A673 (cell line): ENCODE data around the gene SLC38A1. TPM values are rescaled to one million over a fixed set of nuclear protein-coding genes. Genes with fewer than 3 reads are reported as not detected.
"Not testable (repeated sequence)": the region's sequence is repeated elsewhere in the genome, so short reads cannot be mapped to it uniquely, and the experiment has no call there.

Source experiments
- BruUV-seq: library from RNA; stranded (reverse); fragments of 400-500 nt; replicated peaks from 2 replicates; lab custom pipeline; 2021; lab: Mats Ljungman, UMichigan
- CTCF ChIA-PET: fragments of 300-600 bp; sonication (Branson Sonifier 250); formaldehyde crosslinking; loops from one replicate; lab custom pipeline; 2022; ENCODE audit warnings: antibody characterized with exemption; lab: Charles Lee
- POLR2A ChIA-PET: fragments of 300-600 bp; sonication (Branson Sonifier 250); formaldehyde crosslinking; loops from one replicate; lab custom pipeline; 2022; ENCODE audit warnings: antibody characterized with exemption; ENCODE audit not compliant: low non-redundant PET; lab: Charles Lee
- DNase-seq: peaks from one replicate; pipeline ENCODE4 v3.0.0-alpha.2; 2015; ENCODE audit warnings: low spot score
- H3K27ac ChIP-seq: fragments of 200-600 bp; sonication (generic); 2 replicates; pipeline ENCODE4 v1.5.1; 2016; ENCODE audit warnings: mixed run types, low read depth, mild to moderate bottlenecking, mixed read lengths, antibody characterized with exemption, low read length; ENCODE audit not compliant: poor library complexity, severe bottlenecking
- H3K27me3 ChIP-seq: fragments of 200-600 bp; sonication (generic); replicated peaks from 2 replicates; pipeline ENCODE4 v1.6.1; 2017; ENCODE audit warnings: mixed run types, low read depth, mild to moderate bottlenecking, mixed read lengths, antibody characterized with exemption, low read length; ENCODE audit not compliant: insufficient read depth, poor library complexity
- H3K36me3 ChIP-seq: fragments of 200-600 bp; sonication (generic); 2 replicates; pipeline ENCODE4 v1.6.1; 2016; ENCODE audit warnings: mixed run types, mild to moderate bottlenecking, mixed read lengths, antibody characterized with exemption, low read length; ENCODE audit not compliant: insufficient read depth, poor library complexity, severe bottlenecking
- H3K4me1 ChIP-seq: fragments of 200-600 bp; sonication (generic); 2 replicates; pipeline ENCODE4 v1.6.1; 2017; ENCODE audit warnings: mixed run types, mild to moderate bottlenecking, mixed read lengths, antibody characterized with exemption, low read length; ENCODE audit not compliant: insufficient read depth, poor library complexity, severe bottlenecking
- H3K4me3 ChIP-seq: fragments of 200-600 bp; sonication (generic); 2 replicates; pipeline ENCODE4 v1.5.1; 2016; ENCODE audit warnings: low read depth, mixed run types, mild to moderate bottlenecking, mixed read lengths, low read length; ENCODE audit not compliant: poor library complexity, severe bottlenecking
- H3K9me3 ChIP-seq: fragments of 200-600 bp; sonication (generic); 2 replicates; pipeline ENCODE4 v1.6.1; 2016; ENCODE audit warnings: mixed run types, low read depth, mild to moderate bottlenecking, mixed read lengths, antibody characterized with exemption, low read length; ENCODE audit not compliant: poor library complexity, severe bottlenecking
- CTCF ChIP-seq: fragments of 300-800, 200-600 bp; sonication (generic); conservative IDR thresholded peaks from 2 replicates; pipeline ENCODE4 v1.5.1; 2017; ENCODE audit warnings: low read depth, mild to moderate bottlenecking, antibody characterized with exemption, low read length, moderate library complexity, mixed read lengths
- EZH2 ChIP-seq: fragments of 200-600 bp; sonication (generic); IDR thresholded peaks from 2 replicates; pipeline ENCODE4 v1.6.1; 2017; ENCODE audit warnings: borderline replicate concordance, low read depth, mild to moderate bottlenecking, mixed read lengths, antibody characterized with exemption, low read length; ENCODE audit not compliant: poor library complexity, severe bottlenecking
- intact Hi-C: fragments of 100-400 bp; cut with micrococcal nuclease; formaldehyde crosslinking; loops from one replicate; pipeline ENCODE4 v1.10.0; 2022; ENCODE audit not compliant: unreplicated experiment
- total RNA-seq: library from RNA; stranded (reverse); gene quantifications from 2 replicates; pipeline ENCODE4 v1.2.3, GENCODE V29; 2021

Gene SLC38A1
- total RNA-seq, 1 experiment from 2014 or later, result 78.9 TPM

- no TSS peak for BruUV-seq
- Histone ChIP-seq H3K4me1 (peaks cover 14% of the 10 kb centered on the region), H3K27me3 (no peaks in the 10 kb centered on the region), H3K27ac (no peak overlapping the region), H3K4me3 (no peak overlapping the region), H3K9me3 (no peaks in the 10 kb centered on the region), H3K36me3 (peaks cover 9% of the 10 kb centered on the region)
- no peak for DNase-seq
- ChIA-PET POLR2A (no interaction called here), CTCF (no interaction called here)
- intact Hi-C loops, result no loop called here
- no peak for TF ChIP-seq CTCF
- TF ChIP-seq EZH2, result no peak
Measured at GRCh38 chr12:46256942-46257341, 11.9 kb downstream of the SLC38A1 start.

DNA sequence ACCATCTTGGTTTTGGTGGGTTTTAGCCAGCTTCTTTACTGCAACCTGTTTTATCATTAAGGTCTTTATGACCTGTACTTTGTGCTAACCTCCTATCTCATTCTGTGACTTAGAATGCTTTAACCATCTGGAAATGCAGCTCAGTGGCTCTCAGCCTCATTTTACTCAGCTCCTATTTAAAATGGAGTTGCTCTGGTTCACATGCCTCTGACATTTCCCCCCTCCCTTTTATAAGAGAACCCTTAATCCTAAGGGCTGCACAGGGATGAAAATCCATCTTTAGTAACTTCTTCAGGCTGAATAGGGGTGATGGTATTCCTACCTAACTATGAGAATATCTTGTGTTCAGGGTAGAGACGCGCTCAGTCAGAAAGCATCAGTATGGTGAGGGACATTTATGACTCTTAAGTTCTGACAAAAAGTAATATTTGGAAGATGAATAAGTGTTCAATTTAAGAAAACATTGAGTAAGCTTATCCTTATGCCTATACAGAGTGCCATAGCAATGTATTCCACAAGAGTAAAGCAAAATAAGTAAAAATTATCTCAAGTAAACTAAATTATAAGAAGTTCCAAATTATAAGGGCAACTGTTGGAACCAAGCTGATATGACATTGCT lies 15.2 kb downstream of the SLC38A1 start:
- intact Hi-C loops, result no loop called here
- Histone ChIP-seq H3K36me3 (peaks cover 9% of the 10 kb centered on the region), H3K27me3 (no peaks in the 10 kb centered on the region), H3K4me3 (no peak overlapping the region), H3K27ac (no peak overlapping the region), H3K4me1 (no peaks in the 10 kb centered on the region), H3K9me3 (no peaks in the 10 kb centered on the region)
- BruUV-seq, result no TSS peak
- CTCF ChIA-PET, result no interaction called here
- POLR2A ChIA-PET, result no interaction called here
- DNase-seq, result no peak
- TF ChIP-seq CTCF (no peak), EZH2 (no peak)

DNA sequence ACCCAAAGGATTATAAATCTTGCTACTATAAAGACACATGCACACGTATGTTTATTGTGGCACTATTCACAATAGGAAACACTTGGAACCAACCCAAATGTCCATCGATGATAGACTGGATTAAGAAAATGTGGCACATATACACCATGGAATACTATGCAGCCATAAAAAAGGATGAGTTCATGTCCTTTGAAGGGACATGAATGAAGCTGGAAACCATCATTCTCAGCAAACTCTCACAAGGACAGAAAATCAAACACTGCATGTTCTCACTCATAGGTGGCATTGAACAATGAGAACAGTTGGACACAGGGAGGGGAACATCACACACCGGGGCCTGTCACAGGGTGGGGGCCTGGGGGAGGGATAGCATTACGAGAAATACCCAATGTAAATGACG lies 16.8 kb downstream of the SLC38A1 start:
- H3K27me3 ChIP-seq, POLR2A ChIA-PET, H3K36me3 ChIP-seq, CTCF ChIA-PET, H3K9me3 ChIP-seq, H3K4me1 ChIP-seq, intact Hi-C loops, H3K27ac ChIP-seq, H3K4me3 ChIP-seq, BruUV-seq, DNase-seq: not testable (repeated sequence)

DNA sequence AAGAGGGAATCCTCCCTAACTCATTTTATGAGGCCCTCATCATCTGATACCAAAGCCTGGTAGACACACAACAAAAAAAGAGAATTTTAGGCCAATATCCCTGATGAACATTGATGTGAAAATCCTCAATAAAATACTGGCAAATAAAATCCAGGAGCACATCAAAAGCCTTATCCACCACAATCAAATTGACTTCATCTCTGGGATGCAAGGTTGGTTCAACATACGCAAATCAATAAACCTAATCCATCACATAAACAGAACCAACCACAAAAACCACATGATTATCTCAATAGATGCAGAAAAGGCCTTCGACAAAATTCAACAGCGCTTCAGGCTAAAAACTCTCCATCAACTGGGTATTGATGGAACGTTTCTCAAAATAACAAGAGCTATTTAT lies 18.9 kb downstream of the SLC38A1 start:
- POLR2A ChIA-PET, CTCF ChIA-PET, H3K9me3 ChIP-seq, H3K27me3 ChIP-seq, H3K4me1 ChIP-seq, H3K36me3 ChIP-seq, BruUV-seq, H3K27ac ChIP-seq, intact Hi-C loops, DNase-seq, H3K4me3 ChIP-seq: not testable (repeated sequence)
